LNCAP (cell line): ENCODE results near the gene CAND1.

Experiments used
- TF ChIP-seq, protein P1 (sequence below): fragments of 450-650 bp; IDR thresholded peaks from 2 replicates; pipeline ENCODE4 v1.5.1; 2017; ENCODE audit warnings: mild to moderate bottlenecking

Gene CAND1

DNA sequence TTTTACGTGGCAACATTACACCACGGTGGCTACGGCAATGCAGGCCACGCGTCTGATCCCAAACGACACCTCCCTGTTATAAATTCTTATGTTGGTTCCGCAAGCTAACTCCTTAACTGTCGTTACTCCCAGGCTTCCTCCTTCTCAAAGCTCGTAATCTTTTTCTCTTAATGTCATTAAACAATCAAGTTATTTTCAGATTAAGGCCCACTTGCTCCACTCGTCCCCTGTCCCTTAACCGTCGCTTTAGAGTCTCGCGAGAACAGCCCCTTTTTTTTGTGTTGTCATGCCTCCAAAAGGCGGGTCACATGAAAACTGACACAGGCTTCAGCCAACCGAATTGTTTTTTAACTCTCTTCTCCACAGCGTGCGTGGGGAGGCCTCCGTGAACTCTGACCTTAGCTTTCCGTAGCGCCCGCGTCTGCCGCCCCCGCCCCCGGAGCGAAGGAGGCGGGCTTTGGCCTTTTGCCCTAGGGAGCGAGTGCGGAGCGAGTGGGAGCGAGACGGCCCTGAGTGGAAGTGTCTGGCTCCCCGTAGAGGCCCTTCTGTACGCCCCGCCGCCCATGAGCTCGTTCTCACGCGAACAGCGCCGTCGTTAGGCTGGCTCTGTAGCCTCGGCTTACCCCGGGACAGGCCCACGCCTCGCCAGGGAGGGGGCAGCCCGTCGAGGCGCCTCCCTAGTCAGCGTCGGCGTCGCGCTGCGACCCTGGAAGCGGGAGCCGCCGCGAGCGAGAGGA is at the start of gene CAND1:
TSS of gene CAND1 (plus strand) at position 463 of the 737 bp plus-strand sequence. CDS start 360 bp downstream, outside the sequence.
- TF ChIP-seq, protein P1, sequence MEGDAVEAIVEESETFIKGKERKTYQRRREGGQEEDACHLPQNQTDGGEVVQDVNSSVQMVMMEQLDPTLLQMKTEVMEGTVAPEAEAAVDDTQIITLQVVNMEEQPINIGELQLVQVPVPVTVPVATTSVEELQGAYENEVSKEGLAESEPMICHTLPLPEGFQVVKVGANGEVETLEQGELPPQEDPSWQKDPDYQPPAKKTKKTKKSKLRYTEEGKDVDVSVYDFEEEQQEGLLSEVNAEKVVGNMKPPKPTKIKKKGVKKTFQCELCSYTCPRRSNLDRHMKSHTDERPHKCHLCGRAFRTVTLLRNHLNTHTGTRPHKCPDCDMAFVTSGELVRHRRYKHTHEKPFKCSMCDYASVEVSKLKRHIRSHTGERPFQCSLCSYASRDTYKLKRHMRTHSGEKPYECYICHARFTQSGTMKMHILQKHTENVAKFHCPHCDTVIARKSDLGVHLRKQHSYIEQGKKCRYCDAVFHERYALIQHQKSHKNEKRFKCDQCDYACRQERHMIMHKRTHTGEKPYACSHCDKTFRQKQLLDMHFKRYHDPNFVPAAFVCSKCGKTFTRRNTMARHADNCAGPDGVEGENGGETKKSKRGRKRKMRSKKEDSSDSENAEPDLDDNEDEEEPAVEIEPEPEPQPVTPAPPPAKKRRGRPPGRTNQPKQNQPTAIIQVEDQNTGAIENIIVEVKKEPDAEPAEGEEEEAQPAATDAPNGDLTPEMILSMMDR = peak; percentile 16; the same call in 1 of the 2 replicates

DNA sequence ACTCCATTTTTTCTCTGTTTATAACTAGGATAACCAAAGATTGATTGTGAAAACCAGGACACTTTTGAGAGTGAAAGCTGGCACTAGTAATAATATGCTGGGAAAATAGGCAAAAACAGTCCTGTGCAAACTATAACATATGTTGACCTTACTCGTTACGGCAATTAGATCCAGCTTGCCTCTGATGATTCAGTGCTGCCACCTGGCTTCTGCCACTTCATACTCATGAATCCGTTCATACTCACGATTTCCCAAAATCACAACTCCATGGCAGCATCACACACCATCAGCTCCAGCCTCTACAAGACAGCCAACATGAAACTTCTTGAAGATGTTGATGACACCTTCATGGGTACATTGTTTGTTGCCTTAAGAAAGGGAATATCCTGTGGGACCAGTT is 49.1 kb upstream of the CAND1 start:
- TF ChIP-seq, protein P1 = peak; percentile 57

DNA sequence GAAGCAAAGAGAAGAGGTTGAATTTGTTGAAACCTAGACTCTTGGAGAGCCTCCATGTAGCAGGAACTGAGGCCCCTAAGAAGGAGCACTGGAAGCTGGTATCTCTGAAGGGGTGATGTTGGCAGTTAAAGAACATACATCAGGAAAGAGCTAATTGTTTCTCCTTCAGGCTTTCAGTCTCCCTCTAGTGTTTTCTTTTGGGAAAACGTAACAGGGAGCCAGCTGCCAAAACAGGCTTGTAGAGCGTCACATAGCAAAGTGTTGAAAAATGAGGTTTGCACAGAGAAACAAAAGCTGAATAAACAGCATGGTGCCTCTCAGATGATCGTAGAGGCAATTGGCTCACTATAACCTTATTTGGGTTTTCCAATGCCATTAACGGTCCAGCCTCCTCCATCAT is 46.9 kb upstream of the CAND1 start:
- TF ChIP-seq, protein P1 = peak; percentile 48

DNA sequence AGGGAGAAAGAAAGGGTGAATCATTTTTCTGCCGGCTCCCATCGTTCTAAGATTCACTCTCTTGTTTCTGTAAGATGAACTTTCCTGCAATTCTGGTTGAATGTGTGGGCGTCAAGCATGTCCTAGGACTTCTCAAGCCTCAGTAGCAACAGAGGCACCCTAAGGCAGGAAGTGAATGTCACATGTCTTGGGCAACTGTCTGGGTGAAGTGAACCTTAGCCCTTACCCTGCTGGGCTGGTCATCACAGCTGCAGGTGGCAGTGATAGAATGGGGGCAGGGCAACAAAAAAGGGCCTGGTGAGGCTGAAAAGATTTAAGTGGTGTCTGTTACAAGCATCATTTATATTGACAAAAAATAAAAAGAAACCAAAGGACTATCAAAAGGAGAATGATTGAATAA is 45.9 kb upstream of the CAND1 start:
- TF ChIP-seq, protein P1 = no peak

DNA sequence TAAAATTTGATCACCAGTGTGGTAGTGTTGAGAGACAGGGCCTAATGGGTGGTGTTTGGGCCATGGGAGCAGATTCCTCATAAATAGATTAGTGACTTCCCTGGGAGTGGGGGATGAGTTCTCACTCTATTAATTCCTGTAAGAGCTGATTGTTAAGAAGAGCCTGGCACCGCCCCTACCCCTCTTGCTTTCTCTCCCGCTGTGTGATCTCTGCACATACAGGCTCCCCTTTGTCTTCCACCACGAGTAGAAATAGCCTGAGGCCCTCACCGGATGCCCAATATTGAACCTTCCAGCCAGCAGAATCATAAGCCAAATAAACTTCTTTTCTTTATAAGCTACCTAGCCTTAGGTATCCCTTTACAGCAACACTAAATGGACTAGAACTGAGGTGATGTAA is 31.9 kb upstream of the CAND1 start:
- TF ChIP-seq, protein P1 = no peak

DNA sequence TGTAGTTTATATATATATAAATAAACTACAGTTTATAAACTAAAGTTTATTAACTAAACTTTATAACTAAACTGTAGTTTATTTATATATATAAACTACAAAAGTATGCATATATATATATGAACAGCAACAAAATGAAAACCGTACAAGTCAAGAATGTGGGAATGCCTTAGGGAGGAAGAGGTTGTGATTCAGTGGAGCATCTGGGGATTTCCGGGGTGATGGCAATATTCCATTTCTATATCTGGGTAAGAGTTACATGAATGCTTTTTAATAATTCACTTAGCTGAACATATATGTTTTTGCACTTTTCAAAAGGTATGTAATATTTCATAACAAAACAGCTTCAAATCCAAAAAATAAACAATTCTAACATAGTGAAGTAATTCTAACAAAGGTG is 30.1 kb upstream of the CAND1 start:
- TF ChIP-seq, protein P1 = no peak

DNA sequence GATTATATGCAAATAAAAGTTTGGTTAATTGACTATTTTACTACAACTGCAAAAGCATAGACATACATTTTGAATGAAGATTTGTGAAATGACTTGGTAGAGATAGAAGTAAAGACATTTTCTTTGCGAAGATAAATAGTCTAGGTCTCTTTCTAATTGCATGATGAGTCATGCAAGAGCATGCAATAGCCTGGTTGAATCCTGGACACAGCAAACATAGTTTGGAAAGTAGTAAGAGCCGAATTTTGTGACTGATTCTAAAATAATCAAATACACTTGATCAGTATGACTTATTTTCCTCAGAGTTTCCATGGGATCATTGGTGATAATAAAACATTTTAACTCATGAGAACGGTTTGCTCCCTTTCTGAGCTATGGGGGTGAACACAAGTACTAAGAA is 27.7 kb upstream of the CAND1 start:
- TF ChIP-seq, protein P1 = no peak
